ENCODE results near the gene FOXP2. TPM values are rescaled to one million over a fixed set of nuclear protein-coding genes. Genes with fewer than 3 reads are reported as not detected.

The FOXP2 gene
- polyA plus RNA-seq, 1 donor = 9.7 TPM

- H3K27ac ChIP-seq (ENCODE audit: low read length) = no peak overlapping the region
- no peak for DNase-seq
- H3K27me3 ChIP-seq (ENCODE audit: control insufficient read depth, insufficient read depth, low read length) = no peaks in the 10 kb centered on the region
- no peak overlapping the region for H3K4me3 ChIP-seq (ENCODE audit: low read length)
- no peaks in the 10 kb centered on the region for H3K36me3 ChIP-seq (ENCODE audit: control insufficient read depth, insufficient read depth, low read length)
- peaks cover 6% of the 10 kb centered on the region for H3K4me1 ChIP-seq (ENCODE audit: control insufficient read depth, insufficient read depth, low read length)
- no peaks in the 10 kb centered on the region for H3K9me3 ChIP-seq (ENCODE audit: control insufficient read depth, low read depth, low read length)
- WGBS (ENCODE audit: insufficient coverage, low lambda C conversion rate) = no CpG with 5 or more reads among the region's 2 CpGs
Observed at GRCh38 chr7:114623146-114623545, 208.5 kb downstream of the FOXP2 start.

- no peak for DNase-seq
- WGBS (ENCODE audit: insufficient coverage, low lambda C conversion rate) = 86% methylated on average over 2 of the region's 3 CpGs
- Histone ChIP-seq H3K27ac (ENCODE audit: low read length) (no peak overlapping the region), H3K36me3 (ENCODE audit: control insufficient read depth, insufficient read depth, low read length) (peaks cover 3% of the 10 kb centered on the region), H3K27me3 (ENCODE audit: control insufficient read depth, insufficient read depth, low read length) (no peaks in the 10 kb centered on the region), H3K4me3 (ENCODE audit: low read length) (no peak overlapping the region), H3K9me3 (ENCODE audit: control insufficient read depth, low read depth, low read length) (no peaks in the 10 kb centered on the region), H3K4me1 (ENCODE audit: control insufficient read depth, insufficient read depth, low read length) (peaks cover 8% of the 10 kb centered on the region)
Observed at GRCh38 chr7:114627231-114627630, 212.6 kb downstream of the FOXP2 start.

DNA sequence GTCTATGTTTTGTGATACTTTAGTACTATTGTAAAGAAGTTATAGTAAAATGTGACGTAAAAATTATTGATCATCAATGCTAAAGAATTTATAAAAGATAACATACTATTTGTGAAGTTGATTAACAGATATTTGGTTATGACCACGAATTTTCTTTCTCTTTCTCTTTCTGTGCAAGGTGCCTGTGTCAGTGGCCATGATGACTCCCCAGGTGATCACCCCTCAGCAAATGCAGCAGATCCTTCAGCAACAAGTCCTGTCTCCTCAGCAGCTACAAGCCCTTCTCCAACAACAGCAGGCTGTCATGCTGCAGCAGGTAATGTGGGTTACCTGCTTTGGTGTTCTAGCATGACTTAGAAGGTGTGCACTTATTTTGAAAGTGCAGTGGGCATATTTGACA lies 213.7 kb downstream of the FOXP2 start:
- Histone ChIP-seq H3K27me3 (ENCODE audit: control insufficient read depth, insufficient read depth, low read length) (no peaks in the 10 kb centered on the region), H3K36me3 (ENCODE audit: control insufficient read depth, insufficient read depth, low read length) (peaks cover 3% of the 10 kb centered on the region), H3K4me1 (ENCODE audit: control insufficient read depth, insufficient read depth, low read length) (peaks cover 8% of the 10 kb centered on the region), H3K9me3 (ENCODE audit: control insufficient read depth, low read depth, low read length) (no peaks in the 10 kb centered on the region), H3K27ac (ENCODE audit: low read length) (no peak overlapping the region), H3K4me3 (ENCODE audit: low read length) (no peak overlapping the region)
- WGBS (ENCODE audit: insufficient coverage, low lambda C conversion rate) = 60% methylated on average over 2 of the region's 2 CpGs
- DNase-seq = no peak

GRCh38 chr7:114629762-114630161 lies 215.1 kb downstream of the FOXP2 start:
- no peak for DNase-seq
- no peaks in the 10 kb centered on the region for H3K9me3 ChIP-seq (ENCODE audit: control insufficient read depth, low read depth, low read length)
- no peak overlapping the region for H3K4me3 ChIP-seq (ENCODE audit: low read length)
- WGBS (ENCODE audit: insufficient coverage, low lambda C conversion rate) = no CpG with 5 or more reads among the region's 3 CpGs
- peaks cover 3% of the 10 kb centered on the region for H3K36me3 ChIP-seq (ENCODE audit: control insufficient read depth, insufficient read depth, low read length)
- peak overlapping the region; percentile 40 for H3K27ac ChIP-seq (ENCODE audit: low read length)
- H3K4me1 ChIP-seq (ENCODE audit: control insufficient read depth, insufficient read depth, low read length) = peaks cover 8% of the 10 kb centered on the region
- no peaks in the 10 kb centered on the region for H3K27me3 ChIP-seq (ENCODE audit: control insufficient read depth, insufficient read depth, low read length)

DNA sequence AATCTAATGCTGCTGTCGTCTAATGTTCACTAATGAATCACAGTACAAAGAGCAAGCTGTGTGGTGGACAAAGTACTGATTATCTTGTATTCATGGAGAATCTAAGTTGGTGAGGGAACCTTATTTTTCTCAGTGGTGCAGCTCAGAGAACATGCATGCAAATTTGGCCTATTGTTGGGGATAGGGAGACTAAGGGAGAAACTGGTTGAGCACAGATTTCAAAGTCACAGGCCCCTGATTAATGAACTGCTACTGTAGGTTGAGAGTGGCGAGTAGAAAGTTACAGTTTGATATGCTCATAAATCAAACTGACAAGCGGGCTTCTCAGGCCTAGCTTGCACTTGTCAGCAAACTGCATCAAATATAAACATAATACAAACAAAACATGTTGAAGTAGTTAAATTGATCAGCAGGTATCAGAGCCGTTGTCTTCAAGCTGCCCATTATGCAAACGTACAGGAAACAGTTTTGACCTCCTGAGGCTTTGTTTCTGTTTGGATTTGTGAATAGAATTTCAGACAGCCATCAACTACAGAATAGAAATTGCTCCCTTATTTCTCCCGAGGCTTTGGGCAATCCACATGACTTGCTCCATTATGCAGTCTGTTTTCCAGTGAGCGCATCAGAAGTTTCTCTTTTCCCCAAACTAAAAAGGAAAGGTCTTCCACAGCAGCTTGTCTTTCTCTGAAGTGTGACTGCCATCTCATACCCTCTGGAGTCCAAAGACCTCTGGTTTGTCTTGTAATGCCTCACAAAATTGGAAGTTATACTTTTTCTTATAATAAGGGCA lies 215.8 kb downstream of the FOXP2 start:
- Histone ChIP-seq H3K27ac (ENCODE audit: low read length) (peak overlapping the region; percentile 18), H3K27me3 (ENCODE audit: control insufficient read depth, insufficient read depth, low read length) (no peaks in the 10 kb centered on the region), H3K36me3 (ENCODE audit: control insufficient read depth, insufficient read depth, low read length) (peaks cover 3% of the 10 kb centered on the region), H3K4me3 (ENCODE audit: low read length) (no peak overlapping the region), H3K4me1 (ENCODE audit: control insufficient read depth, insufficient read depth, low read length) (peaks cover 8% of the 10 kb centered on the region), H3K9me3 (ENCODE audit: control insufficient read depth, low read depth, low read length) (no peaks in the 10 kb centered on the region)
- 33% methylated on average over 1 of the region's 7 CpGs for WGBS (ENCODE audit: insufficient coverage, low lambda C conversion rate)
- peak; percentile 42 to 80 for DNase-seq

DNA sequence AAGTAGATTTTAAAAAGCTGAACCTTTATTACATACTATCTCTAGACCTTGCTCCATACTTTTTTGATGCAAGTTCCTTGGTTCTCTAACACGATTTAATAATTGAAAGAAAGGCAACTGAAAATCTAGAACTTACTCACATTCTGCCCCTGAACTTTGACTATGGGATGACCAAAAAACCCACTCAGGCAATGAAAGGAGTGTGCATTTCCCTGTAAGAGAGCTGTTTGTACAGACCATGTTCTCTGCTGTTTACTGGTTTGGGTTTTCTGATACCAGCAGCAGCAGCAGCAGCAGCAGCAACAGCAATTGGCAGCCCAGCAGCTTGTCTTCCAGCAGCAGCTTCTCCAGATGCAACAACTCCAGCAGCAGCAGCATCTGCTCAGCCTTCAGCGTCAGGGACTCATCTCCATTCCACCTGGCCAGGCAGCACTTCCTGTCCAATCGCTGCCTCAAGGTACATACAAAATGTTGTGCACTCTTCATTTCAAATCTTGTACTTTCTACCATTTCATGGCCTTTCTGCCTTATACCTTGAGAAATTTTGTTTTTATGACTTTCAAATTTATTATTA lies 216.7 kb downstream of the FOXP2 start:
- no peak overlapping the region for H3K27ac ChIP-seq (ENCODE audit: low read length)
- no peak overlapping the region for H3K4me3 ChIP-seq (ENCODE audit: low read length)
- H3K36me3 ChIP-seq (ENCODE audit: control insufficient read depth, insufficient read depth, low read length) = peaks cover 3% of the 10 kb centered on the region
- WGBS (ENCODE audit: insufficient coverage, low lambda C conversion rate) = no CpG with 5 or more reads among the region's 3 CpGs
- no peak for DNase-seq
- H3K27me3 ChIP-seq (ENCODE audit: control insufficient read depth, insufficient read depth, low read length) = no peaks in the 10 kb centered on the region
- H3K4me1 ChIP-seq (ENCODE audit: control insufficient read depth, insufficient read depth, low read length) = peaks cover 8% of the 10 kb centered on the region
- H3K9me3 ChIP-seq (ENCODE audit: control insufficient read depth, low read depth, low read length) = no peaks in the 10 kb centered on the region

GRCh38 chr7:114639451-114639850 lies 224.8 kb downstream of the FOXP2 start:
- 60% methylated on average over 1 of the region's 1 CpG for WGBS (ENCODE audit: insufficient coverage, low lambda C conversion rate)
- Histone ChIP-seq H3K27ac (ENCODE audit: low read length) (peak overlapping the region; percentile 16), H3K4me1 (ENCODE audit: control insufficient read depth, insufficient read depth, low read length) (peaks cover 5% of the 10 kb centered on the region), H3K27me3 (ENCODE audit: control insufficient read depth, insufficient read depth, low read length) (no peaks in the 10 kb centered on the region), H3K36me3 (ENCODE audit: control insufficient read depth, insufficient read depth, low read length) (peaks cover 3% of the 10 kb centered on the region), H3K9me3 (ENCODE audit: control insufficient read depth, low read depth, low read length) (no peaks in the 10 kb centered on the region), H3K4me3 (ENCODE audit: low read length) (no peak overlapping the region)
- peak; percentile 15 to 61 for DNase-seq

- Histone ChIP-seq H3K36me3 (ENCODE audit: control insufficient read depth, insufficient read depth, low read length) (peaks cover 7% of the 10 kb centered on the region), H3K9me3 (ENCODE audit: control insufficient read depth, low read depth, low read length) (no peaks in the 10 kb centered on the region), H3K27ac (ENCODE audit: low read length) (no peak overlapping the region), H3K4me1 (ENCODE audit: control insufficient read depth, insufficient read depth, low read length) (peaks cover 5% of the 10 kb centered on the region), H3K4me3 (ENCODE audit: low read length) (no peak overlapping the region), H3K27me3 (ENCODE audit: control insufficient read depth, insufficient read depth, low read length) (no peaks in the 10 kb centered on the region)
- DNase-seq = no peak
- WGBS (ENCODE audit: insufficient coverage, low lambda C conversion rate) = 67% methylated on average over 1 of the region's 8 CpGs
Observed at GRCh38 chr7:114644455-114644854, 229.8 kb downstream of the FOXP2 start.

- H3K27me3 ChIP-seq (ENCODE audit: control insufficient read depth, insufficient read depth, low read length) = no peaks in the 10 kb centered on the region
- H3K4me3 ChIP-seq (ENCODE audit: low read length) = no peak overlapping the region
- DNase-seq = no peak
- no peaks in the 10 kb centered on the region for H3K4me1 ChIP-seq (ENCODE audit: control insufficient read depth, insufficient read depth, low read length)
- H3K27ac ChIP-seq (ENCODE audit: low read length) = no peak overlapping the region
- no peaks in the 10 kb centered on the region for H3K9me3 ChIP-seq (ENCODE audit: control insufficient read depth, low read depth, low read length)
- peaks cover 7% of the 10 kb centered on the region for H3K36me3 ChIP-seq (ENCODE audit: control insufficient read depth, insufficient read depth, low read length)
Observed at GRCh38 chr7:114645451-114645850, 230.8 kb downstream of the FOXP2 start.

GRCh38 chr7:114647518-114647917 lies 232.9 kb downstream of the FOXP2 start:
- H3K36me3 ChIP-seq (ENCODE audit: control insufficient read depth, insufficient read depth, low read length) = peaks cover 7% of the 10 kb centered on the region
- H3K27me3 ChIP-seq (ENCODE audit: control insufficient read depth, insufficient read depth, low read length) = no peaks in the 10 kb centered on the region
- no peak for DNase-seq
- no peak overlapping the region for H3K27ac ChIP-seq (ENCODE audit: low read length)
- no peaks in the 10 kb centered on the region for H3K4me1 ChIP-seq (ENCODE audit: control insufficient read depth, insufficient read depth, low read length)
- H3K4me3 ChIP-seq (ENCODE audit: low read length) = no peak overlapping the region
- H3K9me3 ChIP-seq (ENCODE audit: control insufficient read depth, low read depth, low read length) = no peaks in the 10 kb centered on the region

GRCh38 chr7:114648117-114648516 lies 233.5 kb downstream of the FOXP2 start:
- DNase-seq = no peak
- Histone ChIP-seq H3K4me1 (ENCODE audit: control insufficient read depth, insufficient read depth, low read length) (no peaks in the 10 kb centered on the region), H3K9me3 (ENCODE audit: control insufficient read depth, low read depth, low read length) (no peaks in the 10 kb centered on the region), H3K27ac (ENCODE audit: low read length) (no peak overlapping the region), H3K36me3 (ENCODE audit: control insufficient read depth, insufficient read depth, low read length) (peaks cover 7% of the 10 kb centered on the region), H3K27me3 (ENCODE audit: control insufficient read depth, insufficient read depth, low read length) (no peaks in the 10 kb centered on the region), H3K4me3 (ENCODE audit: low read length) (no peak overlapping the region)

Data from large intestine (tissue), 3 donors.